Transverse colon (tissue), 4 donors: ENCODE measurements around the gene GJB4. TPM values are rescaled to one million over a fixed set of nuclear protein-coding genes. Genes with fewer than 3 reads are reported as not detected.

Experiments
- DNase-seq: peaks from one replicate; pipeline ENCODE4 v3.0.0-alpha.2; 2019
- H3K27ac ChIP-seq, 4 donors: fragments of 200-600 bp; sonication (generic); 2 replicates each; pipeline ENCODE4 v1.5.1; 2016 to 2018; ENCODE audit warnings: inconsistent platforms in 4 of 4
- H3K27me3 ChIP-seq: fragments of 200-600 bp; sonication (generic); 2 replicates; pipeline ENCODE4 v1.5.1; 2017; ENCODE audit warnings: inconsistent platforms
- H3K36me3 ChIP-seq, 4 donors: fragments of 200-600 bp; sonication (generic); 2 replicates each; pipeline ENCODE4 v1.5.1; 2017 to 2019; ENCODE audit warnings: inconsistent platforms in 4 of 4
- H3K4me1 ChIP-seq, 4 donors: fragments of 200-600 bp; sonication (generic); 2 replicates each; pipeline ENCODE4 v1.5.1; 2017 to 2020; ENCODE audit warnings: inconsistent platforms in 4 of 4
- H3K4me3 ChIP-seq, 4 donors: fragments of 200-600 bp; sonication (generic); 1 replicate in 1 of 4; 2 replicates in 3 of 4; pipeline versions ENCODE4 v1.5.1 to v1.6.1; 2017 to 2019; ENCODE audit warnings: inconsistent platforms in 4 of 4
- H3K9me3 ChIP-seq, 2 donors: fragments of 200-600 bp; sonication (generic); 2 replicates each; pipeline ENCODE4 v1.5.1; 2017 to 2019; ENCODE audit warnings: inconsistent platforms in 2 of 2
- CTCF ChIP-seq, 5 experiments: fragments of 200-600 bp in 3 of 5; fragments of 450-650 bp in 2 of 5; sonication (generic) in 3 of 5; IDR thresholded peaks; 1 replicate in 2 of 5; 2 replicates in 3 of 5; pipeline ENCODE4 v1.5.1; 2016 to 2017; ENCODE audit warnings: antibody characterized with exemption in 5 of 5, inconsistent platforms in 3 of 5, mild to moderate bottlenecking in 2 of 5, moderate library complexity in 1 of 5
- EP300 ChIP-seq: sonication (generic); formaldehyde crosslinking; IDR thresholded peaks from one replicate; pipeline ENCODE4 v1.6.1; 2017; ENCODE audit warnings: antibody characterized with exemption, low read depth
- POLR2A ChIP-seq: fragments of 450-650 bp; IDR thresholded peaks from one replicate; pipeline ENCODE4 v1.6.1; 2016; ENCODE audit warnings: antibody characterized with exemption, mild to moderate bottlenecking, moderate library complexity
- POLR2AphosphoS5 ChIP-seq, 3 donors: sonication (generic); formaldehyde crosslinking; IDR thresholded peaks; one replicate each; pipeline ENCODE4 v1.6.1; 2016; ENCODE audit warnings: antibody characterized with exemption in 3 of 3
- WGBS, 2 donors: methylation state at CpG; one replicate each; pipeline ENCODE4 v1.1.5; 2018; ENCODE audit warnings: low coverage in 1 of 2; 5-methylcytosine and 5-hydroxymethylcytosine counted together
- in situ Hi-C, 4 donors: fragments of 200-750 bp; cut with MboI; loops; one replicate each; pipeline versions ENCODE4 v1.15.0 to v1.15.1; 2017; ENCODE audit warnings: low sequenced_read_pairs in 3 of 4, low pct_ligation_motif_present in 1 of 4, low pct_unique_long_range_greater_than_20kb in 1 of 4
- intact Hi-C: fragments of 100-400 bp; cut with DNase I; formaldehyde crosslinking; loops from one replicate; pipeline ENCODE4 v1.15.1; 2023; ENCODE audit warnings: low total_unique reads
- total RNA-seq, 4 donors: library from RNA; depleted of rRNA; stranded (reverse); fragments of >200 nt; gene quantifications; one replicate each; pipeline ENCODE4 v1.1.0, GENCODE V29; 2016

The GJB4 gene
- total RNA-seq, 4 donors from 2014 or later, result 0.32 TPM; not detected in 3

DNA sequence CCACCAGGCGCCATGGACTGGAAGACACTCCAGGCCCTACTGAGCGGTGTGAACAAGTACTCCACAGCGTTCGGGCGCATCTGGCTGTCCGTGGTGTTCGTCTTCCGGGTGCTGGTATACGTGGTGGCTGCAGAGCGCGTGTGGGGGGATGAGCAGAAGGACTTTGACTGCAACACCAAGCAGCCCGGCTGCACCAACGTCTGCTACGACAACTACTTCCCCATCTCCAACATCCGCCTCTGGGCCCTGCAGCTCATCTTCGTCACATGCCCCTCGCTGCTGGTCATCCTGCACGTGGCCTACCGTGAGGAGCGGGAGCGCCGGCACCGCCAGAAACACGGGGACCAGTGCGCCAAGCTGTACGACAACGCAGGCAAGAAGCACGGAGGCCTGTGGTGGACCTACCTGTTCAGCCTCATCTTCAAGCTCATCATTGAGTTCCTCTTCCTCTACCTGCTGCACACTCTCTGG is 25.2 kb downstream of the GJB4 start:
- in situ Hi-C loops, result no loop called here

DNA sequence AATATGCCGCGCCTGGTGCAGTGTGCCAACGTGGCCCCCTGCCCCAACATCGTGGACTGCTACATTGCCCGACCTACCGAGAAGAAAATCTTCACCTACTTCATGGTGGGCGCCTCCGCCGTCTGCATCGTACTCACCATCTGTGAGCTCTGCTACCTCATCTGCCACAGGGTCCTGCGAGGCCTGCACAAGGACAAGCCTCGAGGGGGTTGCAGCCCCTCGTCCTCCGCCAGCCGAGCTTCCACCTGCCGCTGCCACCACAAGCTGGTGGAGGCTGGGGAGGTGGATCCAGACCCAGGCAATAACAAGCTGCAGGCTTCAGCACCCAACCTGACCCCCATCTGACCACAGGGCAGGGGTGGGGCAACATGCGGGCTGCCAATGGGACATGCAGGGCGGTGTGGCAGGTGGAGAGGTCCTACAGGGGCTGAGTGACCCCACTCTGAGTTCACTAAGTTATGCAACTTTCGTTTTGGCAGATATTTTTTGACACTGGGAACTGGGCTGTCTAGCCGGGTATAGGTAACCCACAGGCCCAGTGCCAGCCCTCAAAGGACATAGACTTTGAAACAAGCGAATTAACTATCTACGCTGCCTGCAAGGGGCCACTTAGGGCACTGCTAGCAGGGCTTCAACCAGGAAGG is 25.8 kb downstream of the GJB4 start:
- DNase-seq, result no peak
- Histone ChIP-seq H3K27me3 (peaks cover 26% of the 10 kb centered on the region), H3K4me1 (peaks cover 0 to 36% (median 23%) of the 10 kb centered on the region in 4 donors), H3K4me3 (no peak overlapping the region), H3K36me3 (no peaks in the 10 kb centered on the region), H3K27ac (no peak overlapping the region), H3K9me3 (no peaks in the 10 kb centered on the region)
- WGBS, 2 donors, result 83 to 92% methylated on average over 8 to 22 of the region's 22 CpGs
- in situ Hi-C loops, result no loop called here
- intact Hi-C loops, result no loop called here
- TF ChIP-seq CTCF (IDR thresholded peaks at IDR 0.05) (no peak), EP300 (no peak), POLR2AphosphoS5 (IDR thresholded peaks at IDR 0.05) (no peak), POLR2A (no peak)

More for the DNA sequence above, 25.2 kb downstream of the GJB4 start:
- Histone ChIP-seq H3K27me3 (peaks cover 30% of the 10 kb centered on the region), H3K4me3 (no peak overlapping the region), H3K9me3 (no peaks in the 10 kb centered on the region), H3K27ac (no peak overlapping the region), H3K4me1 (peaks cover 0 to 37% (median 23%) of the 10 kb centered on the region in 4 donors), H3K36me3 (no peaks in the 10 kb centered on the region)
- intact Hi-C loops, result no loop called here
- 91% methylated on average over 26 of the region's 28 CpGs; no CpG with 5 or more reads in 1 of the 2 donors for WGBS, 2 donors
- no peak for DNase-seq
- no peak for TF ChIP-seq POLR2AphosphoS5 (IDR thresholded peaks at IDR 0.05)
- TF ChIP-seq POLR2A, result no peak
- TF ChIP-seq CTCF (IDR thresholded peaks at IDR 0.05), result no peak
- TF ChIP-seq EP300, result no peak

- H3K36me3 ChIP-seq, result no peaks in the 10 kb centered on the region
- DNase-seq, result no peak
- in situ Hi-C loops, result no loop called here
- H3K27me3 ChIP-seq, result peaks cover 22% of the 10 kb centered on the region
- H3K27ac ChIP-seq, result no peak overlapping the region
- intact Hi-C loops, result no loop called here
- WGBS, 2 donors, result 71% methylated on average over 4 of the region's 4 CpGs; no CpG with 5 or more reads in 1 of the 2 donors
- peaks cover 0 to 30% (median 19%) of the 10 kb centered on the region in 4 donors for H3K4me1 ChIP-seq
- H3K9me3 ChIP-seq, result no peaks in the 10 kb centered on the region
- TF ChIP-seq CTCF (IDR thresholded peaks at IDR 0.05) (no peak), POLR2AphosphoS5 (IDR thresholded peaks at IDR 0.05) (no peak), EP300 (no peak), POLR2A (no peak)
- H3K4me3 ChIP-seq, result no peak overlapping the region
These were observed 26.4 kb downstream of the GJB4 start for GRCh38 chr1:34785875-34786470.

DNA sequence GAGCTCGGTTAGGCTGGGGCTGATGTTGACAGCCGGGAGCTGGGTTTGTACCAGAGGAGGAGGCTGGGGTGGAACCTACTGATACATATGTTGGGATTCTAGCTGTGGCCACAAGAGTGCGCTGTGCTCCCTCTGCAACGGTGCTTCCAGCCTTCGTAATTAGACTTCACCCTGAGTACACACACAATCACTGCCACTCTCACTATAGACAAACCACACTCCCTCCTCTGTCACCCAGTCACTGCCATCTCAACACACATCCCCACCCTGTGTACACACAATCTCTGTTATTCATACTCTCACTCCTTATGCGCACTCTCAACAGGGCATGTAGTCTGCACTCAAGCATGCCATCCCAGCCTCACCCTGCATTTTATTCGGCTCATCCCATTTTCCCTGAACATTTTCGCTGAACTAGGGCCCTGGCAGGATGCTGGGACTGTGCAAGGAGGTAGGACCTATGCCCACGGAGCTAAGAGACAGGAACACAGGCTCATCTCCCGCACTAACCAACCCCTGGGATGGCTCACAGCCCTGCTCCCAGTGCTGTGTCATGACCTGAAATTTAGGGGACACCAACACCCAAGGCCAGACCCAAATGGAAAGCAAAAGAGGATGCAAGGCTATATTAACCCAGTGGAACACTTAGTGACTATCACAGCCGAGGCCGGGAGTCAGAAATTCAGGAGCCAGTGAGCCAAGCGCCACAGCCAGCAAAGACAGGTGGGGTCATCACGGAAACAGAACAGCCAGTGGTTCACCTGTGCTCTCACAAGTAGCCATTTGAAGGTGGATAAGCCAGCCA is 27.2 kb downstream of the GJB4 start:
- in situ Hi-C loops, result no loop called here
- intact Hi-C loops, result no loop called here
- peak; percentile 63 to 87 (median 79) for TF ChIP-seq CTCF (IDR thresholded peaks at IDR 0.05)
- no peak for TF ChIP-seq POLR2A
- peak in 1 of 3 donors; percentile 32 for TF ChIP-seq POLR2AphosphoS5 (IDR thresholded peaks at IDR 0.05)
- TF ChIP-seq EP300, result no peak
- peak overlapping the region in 2 of 4 donors; percentile 16 to 33 for H3K27ac ChIP-seq
- H3K36me3 ChIP-seq, result no peaks in the 10 kb centered on the region
- no peak overlapping the region for H3K4me3 ChIP-seq
- DNase-seq, result peak; percentile 86
- WGBS, 2 donors, result 39% methylated on average over 14 of the region's 14 CpGs; no CpG with 5 or more reads in 1 of the 2 donors
- H3K4me1 ChIP-seq, result peaks cover 0 to 23% (median 12%) of the 10 kb centered on the region in 4 donors
- H3K27me3 ChIP-seq, result peaks cover 22% of the 10 kb centered on the region
- H3K9me3 ChIP-seq, result no peaks in the 10 kb centered on the region
